ENCODE data around the gene SLC25A21. TPM values are rescaled to one million over a fixed set of nuclear protein-coding genes. Genes with fewer than 3 reads are reported as not detected.

Gene SLC25A21
- total RNA-seq, 1 experiment from 2014 or later, result 1.8 TPM

DNA sequence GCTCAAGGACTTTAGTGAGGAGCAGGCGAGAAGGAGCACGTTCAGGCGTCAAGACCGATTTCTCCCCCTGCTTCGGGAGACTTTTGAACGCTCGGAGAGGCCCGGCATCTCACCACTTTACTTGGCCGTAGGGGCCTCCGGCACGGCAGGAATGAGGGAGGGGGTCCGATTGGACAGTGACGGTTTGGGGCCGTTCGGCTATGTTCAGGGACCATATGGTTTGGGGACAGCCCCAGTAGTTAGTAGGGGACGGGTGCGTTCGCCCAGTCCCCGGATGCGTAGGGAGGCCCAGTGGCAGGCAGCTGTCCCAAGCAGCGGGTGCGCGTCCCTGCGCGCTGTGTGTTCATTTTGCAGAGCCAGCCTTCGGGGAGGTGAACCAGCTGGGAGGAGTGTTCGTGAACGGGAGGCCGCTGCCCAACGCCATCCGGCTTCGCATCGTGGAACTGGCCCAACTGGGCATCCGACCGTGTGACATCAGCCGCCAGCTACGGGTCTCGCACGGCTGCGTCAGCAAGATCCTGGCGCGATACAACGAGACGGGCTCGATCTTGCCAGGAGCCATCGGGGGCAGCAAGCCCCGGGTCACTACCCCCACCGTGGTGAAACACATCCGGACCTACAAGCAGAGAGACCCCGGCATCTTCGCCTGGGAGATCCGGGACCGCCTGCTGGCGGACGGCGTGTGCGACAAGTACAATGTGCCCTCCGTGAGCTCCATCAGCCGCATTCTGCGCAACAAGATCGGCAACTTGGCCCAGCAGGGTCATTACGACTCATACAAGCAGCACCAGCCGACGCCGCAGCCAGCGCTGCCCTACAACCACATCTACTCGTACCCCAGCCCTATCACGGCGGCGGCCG, 509.6 kb downstream of the SLC25A21 start:
- Histone ChIP-seq H3K27me3 (no peaks in the 10 kb centered on the region), H3K36me3 (0 out of 2 replicates have a peak, but pooled peaks cover under 1% of the 10 kb centered on the region), H3K9me3 (no peaks in the 10 kb centered on the region), H3K4me3 (peak overlapping the region; percentile 62)
- DNase-seq, result peak; percentile 58

DNA sequence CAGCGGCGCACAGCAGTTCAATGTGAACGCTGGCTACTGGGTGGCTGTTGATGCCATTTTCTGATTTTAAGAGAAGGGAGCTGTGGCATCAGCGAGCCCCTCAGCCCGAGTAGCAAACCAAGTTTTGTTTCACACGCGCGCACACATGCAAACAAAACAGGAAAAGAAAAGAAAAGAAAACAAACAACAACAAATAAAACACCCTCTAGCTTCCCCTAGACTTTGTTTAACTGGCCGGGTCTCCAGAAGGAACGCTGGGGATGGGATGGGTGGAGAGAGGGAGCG, 510.2 kb downstream of the SLC25A21 start:
- Histone ChIP-seq H3K36me3 (no peaks in the 10 kb centered on the region), H3K9me3 (no peaks in the 10 kb centered on the region), H3K27me3 (no peaks in the 10 kb centered on the region), H3K4me3 (peak overlapping the region; percentile 62)
- DNase-seq, result no peak

DNA sequence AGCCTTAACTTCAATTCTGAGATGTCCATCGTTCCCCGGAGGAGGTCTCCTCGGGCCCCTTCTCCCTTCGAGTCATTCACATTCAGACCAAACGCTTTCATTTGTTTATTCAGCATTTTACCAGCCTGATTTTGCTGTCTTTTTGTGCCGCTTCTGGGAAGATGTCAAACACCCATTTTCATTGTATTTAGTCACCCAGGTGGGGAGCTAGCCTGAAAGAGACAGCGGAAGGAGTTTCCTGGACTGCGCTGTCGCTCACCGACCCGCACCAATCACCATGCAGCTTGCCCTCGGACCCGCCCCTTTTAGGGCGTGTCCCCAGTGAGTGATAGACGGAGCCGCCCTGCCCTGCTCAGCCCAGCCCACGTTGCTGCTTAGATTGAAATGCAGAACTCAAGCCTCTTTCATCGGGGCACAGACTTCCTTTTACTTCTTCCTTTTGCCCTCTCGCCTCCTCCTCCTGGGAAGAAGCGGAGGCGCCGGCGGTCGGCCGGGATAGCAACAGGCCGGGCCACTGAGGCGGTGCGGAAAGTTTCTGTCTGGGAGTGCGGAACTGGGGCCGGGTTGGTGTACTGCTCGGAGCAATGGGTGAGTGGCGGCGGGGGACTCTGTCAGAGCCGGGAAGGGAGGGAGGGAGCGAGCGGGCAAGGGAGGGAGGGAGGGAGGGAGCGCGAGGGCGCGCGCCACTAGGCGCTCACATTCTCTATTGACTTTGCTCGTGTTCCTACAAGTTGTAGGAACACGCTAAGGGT, 510.7 kb downstream of the SLC25A21 start, which contains the start of gene PAX9:
Gene PAX9, plus strand, starts transcription at position 355 of the 752 bp plus-strand sequence. Its CDS starts 230 bp downstream, at position 585.
- H3K27me3 ChIP-seq, result no peaks in the 10 kb centered on the region
- peak; percentile 88 for DNase-seq
- H3K9me3 ChIP-seq, result no peaks in the 10 kb centered on the region
- H3K4me3 ChIP-seq, result peak within 1 kb of the TSS; percentile 62
- no peaks in the 10 kb centered on the region for H3K36me3 ChIP-seq

DNA sequence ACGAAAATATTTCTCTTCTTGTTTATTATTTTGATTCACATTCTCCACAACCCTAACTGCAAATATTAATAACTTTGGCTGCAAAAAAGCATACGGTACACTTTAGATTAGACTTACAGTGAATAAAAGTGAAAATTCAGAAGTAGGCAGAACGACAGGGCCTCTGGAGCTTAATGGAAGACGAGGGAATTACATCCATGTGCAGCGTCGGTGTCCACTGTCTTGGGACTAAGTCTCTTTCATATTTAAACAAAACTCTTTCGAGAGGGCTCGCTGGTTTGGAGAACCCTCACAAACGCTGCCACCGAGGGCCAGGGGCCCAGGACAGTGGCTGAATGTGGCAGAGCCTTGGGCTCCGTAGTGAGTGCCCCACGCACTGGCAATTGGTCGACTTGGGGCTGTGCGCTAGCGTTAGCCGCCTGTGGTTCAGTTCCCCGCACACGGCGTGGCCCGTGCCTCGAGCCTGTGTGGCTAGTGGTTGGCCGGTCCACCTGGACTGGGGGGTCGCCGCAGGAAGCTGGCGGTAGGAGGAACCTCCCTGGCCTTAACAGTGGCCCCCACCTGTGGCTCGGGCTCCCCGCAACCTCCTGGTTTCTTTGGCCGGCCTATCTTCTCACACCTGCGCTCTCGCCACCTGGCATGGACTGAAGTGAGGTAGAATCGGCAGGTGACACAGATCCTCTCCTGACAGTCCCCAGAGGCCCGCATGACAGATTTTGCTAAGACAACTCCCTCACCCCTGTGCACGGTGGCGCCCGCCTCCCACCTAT, 511.5 kb downstream of the SLC25A21 start:
- Histone ChIP-seq H3K27me3 (no peaks in the 10 kb centered on the region), H3K9me3 (no peaks in the 10 kb centered on the region), H3K36me3 (no peaks in the 10 kb centered on the region), H3K4me3 (peak overlapping the region; percentile 62)
- no peak for DNase-seq

DNA sequence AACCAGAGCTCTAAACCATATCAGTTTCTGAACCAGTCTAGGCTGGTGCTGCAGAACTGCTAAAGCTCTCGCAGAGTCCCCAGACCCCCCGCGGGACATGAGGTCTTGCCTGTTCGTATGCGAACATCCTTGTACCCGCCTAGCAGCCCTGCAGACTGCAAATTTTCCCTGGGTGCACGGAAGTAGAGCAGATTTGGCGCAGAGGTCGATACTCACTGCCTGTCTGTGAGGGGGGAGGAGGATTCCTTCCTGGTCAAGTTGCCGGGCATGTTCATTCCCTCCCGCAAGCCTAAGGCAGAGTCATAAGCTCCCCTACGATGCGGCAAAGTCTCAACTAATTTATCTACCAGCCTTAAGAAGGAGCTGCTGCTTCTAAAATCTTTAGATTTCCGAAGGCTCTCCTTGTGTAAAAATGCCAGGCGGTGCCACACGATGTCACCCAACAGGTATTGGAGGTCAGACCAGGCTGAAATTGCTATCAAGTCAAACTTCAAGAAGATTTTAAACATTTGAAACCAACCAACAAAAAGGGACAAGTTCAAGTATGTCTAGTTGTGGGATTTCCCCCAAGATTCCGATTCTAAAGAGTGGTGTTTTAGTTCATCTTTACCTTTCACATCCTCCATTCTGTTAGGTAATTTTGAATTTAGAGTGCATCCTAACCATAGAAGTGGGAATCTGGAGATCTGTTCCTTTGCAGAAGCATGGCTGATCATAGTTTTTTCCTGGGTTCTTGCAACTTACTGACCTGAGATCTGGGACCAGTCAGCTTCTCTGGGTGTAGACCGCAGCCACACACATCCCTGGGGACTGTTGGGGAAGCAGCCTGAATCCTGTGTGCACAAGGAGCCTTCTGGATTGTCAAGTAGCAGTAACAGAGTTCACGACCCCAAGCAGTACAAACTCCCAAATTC, 512.3 kb downstream of the SLC25A21 start:
- Histone ChIP-seq H3K27me3 (no peaks in the 10 kb centered on the region), H3K36me3 (no peaks in the 10 kb centered on the region), H3K9me3 (no peaks in the 10 kb centered on the region), H3K4me3 (no peak overlapping the region)
- DNase-seq, result no peak

DNA sequence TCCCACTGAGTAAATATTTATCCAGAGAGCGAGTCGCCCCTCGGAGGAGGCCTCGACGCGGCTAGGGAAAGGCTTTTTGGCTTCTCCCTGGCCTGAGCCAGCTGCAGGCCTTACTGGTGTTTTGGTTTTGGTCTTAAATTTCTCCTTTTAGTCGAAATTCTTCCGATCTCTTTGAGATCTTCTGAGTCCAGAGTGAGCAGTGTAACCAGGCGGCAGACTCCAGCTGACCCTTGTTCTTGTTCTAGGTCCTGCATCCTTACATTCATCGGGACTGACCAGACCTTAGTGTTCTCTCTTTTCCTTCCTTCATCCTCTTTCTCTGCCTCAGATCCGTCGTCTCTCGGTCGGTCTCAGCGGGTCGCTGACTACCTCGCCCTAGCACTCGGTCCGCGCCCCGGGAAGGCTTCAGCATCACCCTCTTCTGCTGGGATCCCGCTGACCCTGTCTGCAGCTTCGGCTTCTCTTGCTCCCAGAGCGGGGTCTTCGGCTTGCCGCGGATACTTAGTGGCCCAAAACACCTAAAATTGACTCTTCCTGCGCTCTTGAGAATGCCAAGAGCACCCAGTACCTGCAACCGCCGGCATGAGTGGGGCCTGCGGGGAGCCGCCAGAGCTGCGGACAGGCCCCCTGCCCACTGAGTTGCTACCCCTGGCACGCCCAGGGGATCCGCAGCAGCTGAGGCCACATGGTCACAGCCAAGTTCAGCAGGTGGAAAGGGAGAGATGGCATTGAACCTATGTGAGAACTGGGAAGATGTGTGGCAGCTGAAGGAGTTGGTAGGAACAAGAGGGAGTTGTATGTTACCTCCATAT, 513.2 kb downstream of the SLC25A21 start:
- no peaks in the 10 kb centered on the region for H3K27me3 ChIP-seq
- no peaks in the 10 kb centered on the region for H3K9me3 ChIP-seq
- no peaks in the 10 kb centered on the region for H3K36me3 ChIP-seq
- no peak overlapping the region for H3K4me3 ChIP-seq
- DNase-seq, result no peak

DNA sequence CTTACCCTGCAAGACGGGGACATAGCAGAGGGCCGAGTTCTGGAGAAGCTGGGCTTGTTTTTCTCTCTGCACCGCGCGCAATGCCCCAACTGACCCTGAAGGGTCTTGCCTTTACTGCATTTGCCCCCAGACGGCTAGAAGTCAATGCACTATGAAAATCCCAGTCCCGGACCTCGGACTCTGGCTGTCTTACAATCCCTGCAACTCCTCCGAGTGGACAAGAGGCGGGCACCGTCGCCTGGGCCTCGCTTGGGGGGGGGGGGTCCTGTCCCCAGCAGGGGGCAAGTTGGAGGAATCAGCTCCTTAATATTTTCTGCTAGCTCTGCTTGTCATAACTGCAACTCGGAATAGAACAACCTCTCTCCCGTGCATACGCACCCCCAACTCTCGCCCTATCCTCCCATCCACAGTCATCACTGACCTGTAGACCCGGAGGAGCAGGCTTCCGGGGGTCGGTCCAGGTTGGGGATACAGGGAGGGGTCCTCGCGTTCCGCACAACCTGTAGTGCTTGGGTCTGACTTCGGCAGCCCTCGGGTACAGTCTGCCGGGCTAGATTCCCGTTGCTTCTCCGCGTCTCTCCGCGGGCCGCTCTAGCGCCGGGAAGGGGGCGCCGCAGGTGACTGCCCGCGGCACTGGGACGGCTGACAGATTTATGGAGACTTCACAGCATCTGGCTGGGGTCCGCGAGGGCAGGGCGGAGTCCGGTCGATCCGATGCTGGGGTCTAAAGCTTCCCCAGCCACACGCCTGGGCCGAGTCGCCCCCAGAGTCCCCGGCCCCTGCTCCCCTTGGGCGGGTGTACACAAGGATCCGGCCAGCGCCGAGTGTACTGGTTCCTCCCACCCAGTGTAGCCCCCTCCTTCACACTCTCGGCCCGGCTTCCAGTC, 514.0 kb downstream of the SLC25A21 start:
- no peak for DNase-seq
- Histone ChIP-seq H3K36me3 (no peaks in the 10 kb centered on the region), H3K4me3 (no peak overlapping the region), H3K27me3 (no peaks in the 10 kb centered on the region), H3K9me3 (no peaks in the 10 kb centered on the region)

DNA sequence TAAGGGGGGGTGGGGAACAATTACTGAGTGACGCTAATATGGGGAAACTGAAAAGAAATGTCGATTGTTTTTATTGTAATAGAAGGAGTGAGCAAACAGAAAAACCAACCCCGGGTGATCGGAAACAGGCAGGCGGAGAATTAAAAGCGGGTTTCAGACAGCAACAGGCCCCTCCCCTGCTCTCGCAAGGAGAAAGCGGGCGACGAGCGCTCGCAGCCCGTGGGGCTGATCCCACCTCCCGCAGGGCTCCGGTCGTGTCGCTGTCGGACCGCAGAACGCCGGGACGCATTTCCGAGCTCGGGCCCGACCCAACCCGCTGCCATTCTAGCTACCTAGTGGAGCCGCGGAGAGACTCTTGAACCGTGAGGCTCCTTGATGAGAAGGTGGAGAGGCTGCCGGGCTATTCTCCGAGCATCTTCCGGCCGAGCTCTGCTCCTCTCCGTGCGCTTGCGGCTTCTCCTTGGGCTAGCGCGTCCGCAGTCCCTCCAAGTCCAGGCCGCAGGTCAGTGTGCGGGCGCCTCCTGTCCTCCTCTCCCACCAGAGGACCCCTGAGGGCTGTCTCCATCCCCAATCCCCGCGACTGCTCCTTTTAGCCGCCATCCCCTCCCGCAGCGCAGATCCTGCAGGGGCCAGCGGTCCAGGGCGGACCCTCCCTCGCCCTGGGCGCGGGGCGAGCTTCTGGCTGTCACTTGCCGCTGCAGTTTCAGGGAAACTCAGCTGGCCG, 514.8 kb downstream of the SLC25A21 start:
- Histone ChIP-seq H3K27me3 (no peaks in the 10 kb centered on the region), H3K36me3 (no peaks in the 10 kb centered on the region), H3K4me3 (no peak overlapping the region), H3K9me3 (no peaks in the 10 kb centered on the region)
- DNase-seq, result no peak

DNA sequence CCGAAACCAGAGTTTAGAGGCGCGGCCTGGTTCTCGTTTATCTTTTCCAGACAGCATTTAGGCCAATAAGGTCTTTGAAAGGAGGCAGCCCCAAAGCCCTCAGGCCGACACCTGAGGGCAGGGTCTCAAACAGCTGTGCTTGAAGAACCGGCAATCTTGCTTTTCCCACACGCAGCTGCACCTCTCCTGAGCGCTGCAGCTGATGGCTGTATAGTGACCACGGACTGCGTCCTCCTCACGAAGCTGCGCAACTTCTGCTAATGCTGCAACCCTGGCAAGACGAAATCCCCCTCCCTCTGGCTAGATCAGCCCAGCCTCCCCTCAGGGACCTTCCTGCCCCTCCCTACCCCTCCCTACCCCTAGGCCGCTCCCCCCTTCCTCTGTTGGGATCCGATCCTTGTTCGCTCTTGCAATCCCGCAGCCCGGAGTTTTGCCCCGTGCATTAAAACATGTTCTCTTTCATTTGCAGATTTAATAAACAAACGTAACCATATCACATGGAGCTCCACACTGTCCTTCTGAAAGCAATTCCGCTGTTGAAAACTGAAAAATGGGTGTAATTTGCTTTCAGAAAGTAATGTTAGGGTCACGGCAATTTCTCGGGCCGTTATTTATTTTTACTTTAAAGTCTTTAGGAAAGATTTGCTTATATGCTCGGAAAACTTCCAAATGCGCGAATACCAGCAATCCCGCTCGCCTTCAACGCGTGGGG, 515.6 kb downstream of the SLC25A21 start:
- DNase-seq, result no peak
- Histone ChIP-seq H3K27me3 (no peaks in the 10 kb centered on the region), H3K36me3 (no peaks in the 10 kb centered on the region), H3K9me3 (no peaks in the 10 kb centered on the region), H3K4me3 (no peak overlapping the region)

DNA sequence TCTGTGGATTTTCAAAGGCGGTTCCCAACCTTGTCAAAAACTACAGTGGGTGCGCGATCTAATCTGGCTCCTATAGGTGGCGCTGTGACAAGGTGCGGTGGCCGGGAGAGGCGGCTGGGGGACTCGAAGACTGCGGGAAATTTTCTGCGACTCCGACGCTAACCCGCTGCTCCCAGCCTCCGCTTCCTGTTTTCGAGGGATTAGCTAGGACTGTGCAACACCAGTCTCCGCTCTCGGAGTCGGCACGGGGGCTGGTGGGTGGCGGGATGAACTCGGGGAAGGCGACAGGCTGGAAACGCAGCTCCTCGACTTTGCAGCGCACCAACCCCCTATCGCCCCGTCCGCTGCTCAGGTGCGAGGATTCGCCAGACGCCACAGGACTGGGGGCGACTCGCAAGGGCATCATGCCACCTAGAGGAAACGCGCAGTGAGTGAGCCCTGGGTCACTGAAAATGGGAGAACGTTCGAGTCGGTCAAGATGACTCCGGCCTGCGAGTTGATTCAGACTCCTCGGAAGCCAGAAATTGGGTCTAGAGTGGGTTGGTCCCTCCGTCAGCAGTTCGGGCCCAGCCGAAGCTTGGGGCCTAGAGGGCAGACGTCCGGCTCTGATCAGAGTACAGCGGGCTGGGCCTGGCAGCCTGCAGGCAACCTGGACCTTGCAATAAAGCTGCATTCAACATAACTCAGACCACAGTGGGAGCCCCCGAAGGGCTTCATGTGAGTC, 516.3 kb downstream of the SLC25A21 start:
- H3K27me3 ChIP-seq, result no peaks in the 10 kb centered on the region
- no peaks in the 10 kb centered on the region for H3K36me3 ChIP-seq
- no peak overlapping the region for H3K4me3 ChIP-seq
- no peaks in the 10 kb centered on the region for H3K9me3 ChIP-seq
- DNase-seq, result no peak

DNA sequence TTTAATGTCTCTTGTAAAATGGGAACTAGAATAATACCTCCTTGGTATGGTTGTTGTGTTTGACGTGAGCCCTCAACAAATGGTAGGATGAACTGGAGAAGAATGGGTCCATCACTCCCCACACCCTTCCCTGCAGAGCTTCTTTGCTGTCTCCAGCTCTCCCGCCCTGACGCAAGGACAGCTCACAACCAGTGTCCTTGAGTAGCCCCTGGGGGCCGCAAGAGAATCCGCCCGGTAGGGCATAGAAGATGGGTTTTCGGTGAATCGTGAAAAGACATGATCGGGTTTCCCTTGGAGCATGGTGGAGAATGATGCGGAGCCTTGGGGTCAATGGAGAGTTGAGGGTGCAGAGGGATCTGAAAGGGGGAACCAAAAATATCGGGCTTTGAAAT, 516.8 kb downstream of the SLC25A21 start:
- Histone ChIP-seq H3K4me3 (no peak overlapping the region), H3K36me3 (no peaks in the 10 kb centered on the region), H3K9me3 (no peaks in the 10 kb centered on the region), H3K27me3 (no peaks in the 10 kb centered on the region)
- no peak for DNase-seq

DNA sequence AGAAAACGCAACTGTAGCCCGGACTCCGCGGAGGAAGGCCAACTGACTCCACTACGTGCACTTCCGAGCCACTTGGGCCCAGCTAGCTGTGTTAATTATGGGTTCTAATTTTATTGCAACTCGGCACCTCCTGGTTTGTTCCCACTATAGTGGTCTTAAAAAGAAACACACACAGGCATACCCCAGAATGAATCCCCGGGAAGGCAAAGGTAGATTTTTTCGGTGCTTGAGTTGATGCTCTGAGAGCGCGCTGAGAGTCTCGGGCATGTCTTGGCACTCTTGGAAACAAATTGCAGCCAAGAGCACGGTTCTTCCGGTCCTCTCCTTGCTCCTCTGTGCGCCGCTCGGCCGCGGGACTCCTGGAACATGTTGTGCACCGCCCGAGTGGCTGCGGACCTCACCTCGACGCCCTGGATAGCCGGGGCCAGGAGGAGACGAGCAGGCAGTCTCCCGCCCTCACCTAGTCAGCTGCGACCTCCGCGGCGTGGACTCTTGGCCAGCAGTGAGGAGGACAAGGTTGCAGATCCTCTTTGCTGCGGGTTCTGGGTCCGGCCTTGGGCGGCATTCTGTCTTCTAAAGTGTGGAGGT, 517.5 kb downstream of the SLC25A21 start:
- no peak for DNase-seq
- Histone ChIP-seq H3K27me3 (no peaks in the 10 kb centered on the region), H3K36me3 (no peaks in the 10 kb centered on the region), H3K4me3 (no peak overlapping the region), H3K9me3 (no peaks in the 10 kb centered on the region)

Measured in MG63 (cell line).